ENCODE measurements around the gene CAMK2B. TPM values are rescaled to one million over a fixed set of nuclear protein-coding genes. Genes with fewer than 3 reads are reported as not detected.
A peak's percentile ranks its signal among the peaks of the same experiment; 100 is the strongest.

Gene CAMK2B
- total RNA-seq, 1 donor from 2014 or later: 98.0 TPM

DNA sequence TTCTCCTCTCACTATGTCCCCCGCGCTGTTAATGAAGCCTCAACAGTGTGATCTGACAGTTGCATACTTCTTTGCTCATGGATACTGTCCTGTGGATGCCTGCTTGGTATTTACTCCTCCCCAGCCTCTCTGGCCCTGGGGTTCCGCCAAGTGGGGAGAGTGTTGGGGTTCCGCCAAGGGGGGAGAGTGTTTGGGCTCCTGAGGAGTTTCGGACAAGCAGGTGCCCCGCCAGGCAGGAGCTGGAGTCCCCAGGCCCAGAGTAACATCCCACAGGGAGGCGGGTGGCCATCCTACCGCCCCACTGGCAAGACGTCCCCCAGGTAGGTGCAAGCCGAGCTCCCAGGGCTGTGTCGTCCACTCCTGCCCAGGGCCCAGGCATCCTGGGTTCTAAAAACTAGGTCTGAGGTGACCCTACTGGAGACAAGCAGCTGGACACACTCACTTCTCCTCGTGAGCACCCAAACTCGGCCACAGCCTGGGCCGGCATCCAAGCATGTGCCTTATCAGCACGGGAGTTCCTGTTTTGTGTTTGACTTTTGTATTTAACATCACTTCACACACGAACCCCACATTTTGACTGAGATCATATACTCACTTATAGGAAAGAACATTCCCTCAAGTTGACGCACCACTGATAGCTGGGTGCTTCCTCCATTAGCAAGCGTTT, 34.2 kb downstream of the CAMK2B start:
- H3K4me3 ChIP-seq: no peak overlapping the region
- intact Hi-C loops (cut with micrococcal nuclease): no loop called here
- DNase-seq: peak; percentile 85
- H3K4me1 ChIP-seq: peaks cover 91% of the 10 kb centered on the region
- H3K27ac ChIP-seq (replicated peaks): peak overlapping the region; percentile 84
- TF ChIP-seq, protein P1, sequence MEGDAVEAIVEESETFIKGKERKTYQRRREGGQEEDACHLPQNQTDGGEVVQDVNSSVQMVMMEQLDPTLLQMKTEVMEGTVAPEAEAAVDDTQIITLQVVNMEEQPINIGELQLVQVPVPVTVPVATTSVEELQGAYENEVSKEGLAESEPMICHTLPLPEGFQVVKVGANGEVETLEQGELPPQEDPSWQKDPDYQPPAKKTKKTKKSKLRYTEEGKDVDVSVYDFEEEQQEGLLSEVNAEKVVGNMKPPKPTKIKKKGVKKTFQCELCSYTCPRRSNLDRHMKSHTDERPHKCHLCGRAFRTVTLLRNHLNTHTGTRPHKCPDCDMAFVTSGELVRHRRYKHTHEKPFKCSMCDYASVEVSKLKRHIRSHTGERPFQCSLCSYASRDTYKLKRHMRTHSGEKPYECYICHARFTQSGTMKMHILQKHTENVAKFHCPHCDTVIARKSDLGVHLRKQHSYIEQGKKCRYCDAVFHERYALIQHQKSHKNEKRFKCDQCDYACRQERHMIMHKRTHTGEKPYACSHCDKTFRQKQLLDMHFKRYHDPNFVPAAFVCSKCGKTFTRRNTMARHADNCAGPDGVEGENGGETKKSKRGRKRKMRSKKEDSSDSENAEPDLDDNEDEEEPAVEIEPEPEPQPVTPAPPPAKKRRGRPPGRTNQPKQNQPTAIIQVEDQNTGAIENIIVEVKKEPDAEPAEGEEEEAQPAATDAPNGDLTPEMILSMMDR (IDR thresholded peaks at IDR 0.05; ENCODE audit: borderline replicate concordance): no peak
- H3K27me3 ChIP-seq (ENCODE audit: low read depth): peaks cover 5% of the 10 kb centered on the region
- H3K9me3 ChIP-seq (replicated peaks): no peaks in the 10 kb centered on the region
- H3K36me3 ChIP-seq: no peaks in the 10 kb centered on the region

GRCh38 chr7:44290252-44290620, 35.2 kb downstream of the CAMK2B start:
- Histone ChIP-seq H3K9me3 (replicated peaks) (no peaks in the 10 kb centered on the region), H3K27me3 (ENCODE audit: low read depth) (peaks cover 5% of the 10 kb centered on the region), H3K4me1 (peaks cover 86% of the 10 kb centered on the region), H3K27ac (replicated peaks) (peak overlapping the region; percentile 84), H3K4me3 (no peak overlapping the region), H3K36me3 (no peaks in the 10 kb centered on the region)
- TF ChIP-seq, protein P1 (IDR thresholded peaks at IDR 0.05; ENCODE audit: borderline replicate concordance): no peak
- intact Hi-C loops (cut with micrococcal nuclease): no loop called here
- peak; percentile 11 for DNase-seq

GRCh38 chr7:44289341-44290251, 35.8 kb downstream of the CAMK2B start:
- Histone ChIP-seq H3K36me3 (no peaks in the 10 kb centered on the region), H3K4me1 (peaks cover 86% of the 10 kb centered on the region), H3K27ac (replicated peaks) (peak overlapping the region; percentile 84), H3K4me3 (no peak overlapping the region), H3K27me3 (ENCODE audit: low read depth) (peaks cover 5% of the 10 kb centered on the region), H3K9me3 (replicated peaks) (no peaks in the 10 kb centered on the region)
- DNase-seq: peak; percentile 30
- TF ChIP-seq, protein P1 (IDR thresholded peaks at IDR 0.05; ENCODE audit: borderline replicate concordance): no peak
- intact Hi-C loops (cut with micrococcal nuclease): no loop called here

GRCh38 chr7:44288811-44289340, 36.5 kb downstream of the CAMK2B start:
- TF ChIP-seq, protein P1 (IDR thresholded peaks at IDR 0.05; ENCODE audit: borderline replicate concordance): no peak
- Histone ChIP-seq H3K36me3 (no peaks in the 10 kb centered on the region), H3K4me1 (peaks cover 86% of the 10 kb centered on the region), H3K9me3 (replicated peaks) (no peaks in the 10 kb centered on the region), H3K4me3 (no peak overlapping the region), H3K27me3 (ENCODE audit: low read depth) (peaks cover 4% of the 10 kb centered on the region), H3K27ac (replicated peaks) (peak overlapping the region; percentile 84)
- intact Hi-C loops (cut with micrococcal nuclease): no loop called here
- DNase-seq: peak; percentile 11

GRCh38 chr7:44288381-44288685, 37.1 kb downstream of the CAMK2B start:
- no peaks in the 10 kb centered on the region for H3K27me3 ChIP-seq (ENCODE audit: low read depth)
- intact Hi-C loops (cut with micrococcal nuclease): no loop called here
- peak overlapping the region; percentile 84 for H3K27ac ChIP-seq (replicated peaks)
- no peak for DNase-seq
- H3K4me1 ChIP-seq: peaks cover 88% of the 10 kb centered on the region
- H3K9me3 ChIP-seq (replicated peaks): no peaks in the 10 kb centered on the region
- H3K4me3 ChIP-seq: no peak overlapping the region
- H3K36me3 ChIP-seq: no peaks in the 10 kb centered on the region
- TF ChIP-seq, protein P1 (IDR thresholded peaks at IDR 0.05; ENCODE audit: borderline replicate concordance): no peak

Data from left ventricle myocardium inferior (tissue), 1 donor.